HUES64 (cell line): ENCODE results near the gene NFS1.

ENCODE experiments used
- H3K27ac ChIP-seq: 2 replicates; pipeline ENCODE4 v1.7.0; 2013; ENCODE audit warnings: low read depth, low read length, inconsistent platforms
- H3K27me3 ChIP-seq: 2 replicates; pipeline ENCODE4 v1.6.1; 2013; ENCODE audit warnings: mild to moderate bottlenecking, low read length; ENCODE audit not compliant: insufficient read depth
- H3K36me3 ChIP-seq: 2 replicates; pipeline ENCODE4 v1.6.1; 2013; ENCODE audit warnings: mild to moderate bottlenecking, low read length; ENCODE audit not compliant: insufficient read depth
- H3K4me1 ChIP-seq: 2 replicates; pipeline ENCODE4 v1.6.1; 2013; ENCODE audit warnings: mild to moderate bottlenecking, low read length, moderate library complexity; ENCODE audit not compliant: insufficient read depth
- H3K4me3 ChIP-seq: 2 replicates; pipeline ENCODE4 v1.5.1; 2013; ENCODE audit warnings: mild to moderate bottlenecking, low read length, moderate library complexity
- H3K9ac ChIP-seq: 2 replicates; pipeline ENCODE4 v1.6.1; 2013; ENCODE audit warnings: mild to moderate bottlenecking, low read depth, low read length
- H3K9me3 ChIP-seq: 2 replicates; pipeline ENCODE4 v1.6.1; 2013; ENCODE audit warnings: low read depth, low read length; ENCODE audit not compliant: insufficient read depth
- WGBS: fragments of 150-250, 120-280 bp; methylation state at CpG from one replicate; pipeline ENCODE4 v1.1.7; 2013; ENCODE audit warnings: missing lambda C conversion rate; 5-methylcytosine and 5-hydroxymethylcytosine counted together

NFS1 gene

GRCh38 chr20:35630636-35631035, 68.5 kb downstream of the NFS1 start:
- Histone ChIP-seq H3K9me3 (no peaks in the 10 kb centered on the region), H3K27me3 (no peaks in the 10 kb centered on the region), H3K4me3 (no peak overlapping the region), H3K36me3 (peaks cover 68% of the 10 kb centered on the region), H3K4me1 (no peaks in the 10 kb centered on the region), H3K27ac (no peak overlapping the region), H3K9ac (no peak overlapping the region)
- WGBS = 94% methylated on average over 4 of the region's 4 CpGs

GRCh38 chr20:35629427-35630145, 69.6 kb downstream of the NFS1 start:
- no peaks in the 10 kb centered on the region for H3K9me3 ChIP-seq
- no peak overlapping the region for H3K27ac ChIP-seq
- H3K9ac ChIP-seq = no peak overlapping the region
- H3K4me1 ChIP-seq = no peaks in the 10 kb centered on the region
- H3K36me3 ChIP-seq = peaks cover 77% of the 10 kb centered on the region
- H3K27me3 ChIP-seq = no peaks in the 10 kb centered on the region
- no peak overlapping the region for H3K4me3 ChIP-seq
- WGBS = 94% methylated on average over 12 of the region's 12 CpGs

- Histone ChIP-seq H3K4me3 (no peak overlapping the region), H3K9me3 (no peaks in the 10 kb centered on the region), H3K36me3 (peaks cover 76% of the 10 kb centered on the region), H3K9ac (no peak overlapping the region), H3K27ac (no peak overlapping the region), H3K4me1 (no peaks in the 10 kb centered on the region), H3K27me3 (no peaks in the 10 kb centered on the region)
- WGBS = 97% methylated on average over 8 of the region's 8 CpGs
Measured at GRCh38 chr20:35627121-35627520, 72.0 kb downstream of the NFS1 start.

- peaks cover 73% of the 10 kb centered on the region for H3K36me3 ChIP-seq
- H3K27ac ChIP-seq = no peak overlapping the region
Measured at GRCh38 chr20:35626386-35627001, 72.7 kb downstream of the NFS1 start.

GRCh38 chr20:35625584-35626385, 73.4 kb downstream of the NFS1 start:
- Histone ChIP-seq H3K27ac (no peak overlapping the region), H3K4me1 (no peaks in the 10 kb centered on the region), H3K27me3 (no peaks in the 10 kb centered on the region), H3K4me3 (no peak overlapping the region), H3K36me3 (peaks cover 66% of the 10 kb centered on the region), H3K9me3 (no peaks in the 10 kb centered on the region), H3K9ac (no peak overlapping the region)
- WGBS = 96% methylated on average over 5 of the region's 6 CpGs

More at GRCh38 chr20:35626386-35627001, 72.7 kb downstream of the NFS1 start:
- H3K9ac ChIP-seq = no peak overlapping the region
- H3K4me1 ChIP-seq = no peaks in the 10 kb centered on the region
- no peaks in the 10 kb centered on the region for H3K9me3 ChIP-seq
- no peak overlapping the region for H3K4me3 ChIP-seq
- no peaks in the 10 kb centered on the region for H3K27me3 ChIP-seq
- 95% methylated on average over 13 of the region's 13 CpGs for WGBS

GRCh38 chr20:35621560-35621946, 77.6 kb downstream of the NFS1 start:
- H3K4me1 ChIP-seq = peaks cover 7% of the 10 kb centered on the region; the same call in 1 of the 2 replicates
- no peaks in the 10 kb centered on the region for H3K9me3 ChIP-seq
- H3K4me3 ChIP-seq = no peak overlapping the region
- H3K36me3 ChIP-seq = peaks cover 26% of the 10 kb centered on the region
- no peak overlapping the region for H3K27ac ChIP-seq
- peaks cover 11% of the 10 kb centered on the region for H3K27me3 ChIP-seq
- no peak overlapping the region for H3K9ac ChIP-seq
- 88% methylated on average over 2 of the region's 2 CpGs for WGBS

GRCh38 chr20:35620818-35621559, 78.2 kb downstream of the NFS1 start:
- 95% methylated on average over 11 of the region's 11 CpGs for WGBS
- Histone ChIP-seq H3K9me3 (no peaks in the 10 kb centered on the region), H3K27ac (no peak overlapping the region)

GRCh38 chr20:35619196-35620095, 79.7 kb downstream of the NFS1 start:
- Histone ChIP-seq H3K9ac (peak overlapping the region; percentile 61), H3K9me3 (no peaks in the 10 kb centered on the region), H3K36me3 (peaks cover 7% of the 10 kb centered on the region), H3K4me1 (peaks cover 7% of the 10 kb centered on the region; the same call in 1 of the 2 replicates), H3K27me3 (peaks cover 11% of the 10 kb centered on the region), H3K27ac (peak overlapping the region; percentile 21; the same call in 1 of the 2 replicates), H3K4me3 (peak overlapping the region; percentile 66)
- WGBS = 6% methylated on average over 49 of the region's 49 CpGs

More at GRCh38 chr20:35620818-35621559, 78.2 kb downstream of the NFS1 start:
- Histone ChIP-seq H3K4me1 (peaks cover 7% of the 10 kb centered on the region; the same call in 1 of the 2 replicates), H3K9ac (no peak overlapping the region), H3K36me3 (peaks cover 21% of the 10 kb centered on the region), H3K4me3 (no peak overlapping the region), H3K27me3 (peaks cover 11% of the 10 kb centered on the region)

GRCh38 chr20:35618263-35619131, 80.7 kb downstream of the NFS1 start:
- WGBS = 20% methylated on average over 35 of the region's 35 CpGs

More at GRCh38 chr20:35618263-35619131, 80.7 kb downstream of the NFS1 start:
- Histone ChIP-seq H3K9ac (0 out of 2 replicates have a peak overlapping the region, but pooled peaks have one; percentile 27), H3K4me1 (peaks cover 7% of the 10 kb centered on the region; the same call in 1 of the 2 replicates), H3K36me3 (peaks cover 3% of the 10 kb centered on the region; the same call in 1 of the 2 replicates), H3K4me3 (peak overlapping the region; percentile 66), H3K27ac (no peak overlapping the region), H3K9me3 (no peaks in the 10 kb centered on the region), H3K27me3 (peaks cover 11% of the 10 kb centered on the region)
